GM20000 (cell line): Measurements from ENCODE around the gene LRRFIP1.

Source experiments
- DNase-seq: peaks from one replicate; pipeline ENCODE4 v3.0.0; 2012; ENCODE audit warnings: low spot score
- CTCF ChIP-seq: IDR thresholded peaks from 2 replicates; pipeline ENCODE4 v1.5.1; 2012; ENCODE audit warnings: mild to moderate bottlenecking, control low read depth; ENCODE audit errors: extremely low read depth, missing control alignments

LRRFIP1 gene

GRCh38 chr2:237626813-237627440, 460 bp upstream of the LRRFIP1 start:
- no peak for DNase-seq

GRCh38 chr2:237628247-237629187, 1.1 kb downstream of the LRRFIP1 start:
- no peak for TF ChIP-seq CTCF
- no peak for DNase-seq

More at GRCh38 chr2:237626813-237627440, 460 bp upstream of the LRRFIP1 start:
- TF ChIP-seq CTCF, result no peak

- TF ChIP-seq CTCF, result no peak
- no peak for DNase-seq
Measured at GRCh38 chr2:237629188-237629534, 1.8 kb downstream of the LRRFIP1 start.

GRCh38 chr2:237629739-237630138, 2.4 kb downstream of the LRRFIP1 start:
- no peak for DNase-seq
- no peak for TF ChIP-seq CTCF

GRCh38 chr2:237630216-237631000, 3.0 kb downstream of the LRRFIP1 start:
- DNase-seq, result no peak
- no peak for TF ChIP-seq CTCF

GRCh38 chr2:237631007-237631785, 3.8 kb downstream of the LRRFIP1 start:
- TF ChIP-seq CTCF, result no peak
- DNase-seq, result no peak
